GM12892 (cell line): Measurements from ENCODE around the gene PRAMEF2.
"Not testable (repeated sequence)": the region's sequence is repeated elsewhere in the genome, so short reads cannot be mapped to it uniquely, and the experiment has no call there.

Source experiments
- POLR2A ChIP-seq: IDR thresholded peaks from 2 replicates; pipeline ENCODE4 v1.6.1; 2011; ENCODE audit warnings: low read depth, low read length, control low read depth
- POLR2AphosphoS5 ChIP-seq: IDR thresholded peaks from 2 replicates; pipeline ENCODE4 v1.6.1; 2011; ENCODE audit warnings: low read depth, low read length, control low read depth
- TAF1 ChIP-seq: IDR thresholded peaks from 2 replicates; pipeline ENCODE4 v1.6.1; 2011; ENCODE audit warnings: low read depth, mild to moderate bottlenecking, control low read depth, low read length, borderline replicate concordance

- TF ChIP-seq POLR2A, POLR2AphosphoS5, TAF1: not testable (repeated sequence)
These were observed 37.8 kb upstream of the PRAMEF2 start for GRCh38 chr1:12819061-12819460.
